ENCODE measurements around the gene STEAP1.

- TF ChIP-seq POLR2AphosphoS5 (IDR thresholded peaks at IDR 0.05) = no peak
- TF ChIP-seq CTCF (IDR thresholded peaks at IDR 0.05) = no peak
- TF ChIP-seq EP300 (IDR thresholded peaks at IDR 0.05; ENCODE audit: low read depth) = no peak
These were observed 47.4 kb downstream of the STEAP1 start for GRCh38 chr7:90201500-90202195.
